NOMO-1 treated with dmso at 0.1 percent for 144 hours (cell line): ENCODE measurements around the gene CAMTA1.

Experiments used
- DNase-seq: peaks from one replicate; lab custom pipeline; 2025; ENCODE audit not compliant: unreplicated experiment; lab: John Stamatoyannopoulos, UW

Gene CAMTA1

GRCh38 chr1:7269525-7269924 lies 484.3 kb downstream of the CAMTA1 start:
- no peak for DNase-seq

- no peak for DNase-seq
Measured at GRCh38 chr1:7274256-7274655, 489.0 kb downstream of the CAMTA1 start.

GRCh38 chr1:7278045-7278444 lies 492.8 kb downstream of the CAMTA1 start:
- no peak for DNase-seq

- no peak for DNase-seq
Measured at GRCh38 chr1:7278827-7279765, 493.8 kb downstream of the CAMTA1 start.

- no peak for DNase-seq
Measured at GRCh38 chr1:7279769-7280168, 494.5 kb downstream of the CAMTA1 start.

- no peak for DNase-seq
Measured at GRCh38 chr1:7280347-7280960, 495.2 kb downstream of the CAMTA1 start.

- no peak for DNase-seq
Measured at GRCh38 chr1:7281821-7282220, 496.6 kb downstream of the CAMTA1 start.

GRCh38 chr1:7284839-7285435 lies 499.7 kb downstream of the CAMTA1 start:
- no peak for DNase-seq

- no peak for DNase-seq
Measured at GRCh38 chr1:7285856-7286454, 500.7 kb downstream of the CAMTA1 start.

- DNase-seq, result no peak
Measured at GRCh38 chr1:7287013-7287412, 501.8 kb downstream of the CAMTA1 start.

- DNase-seq, result no peak
Measured at GRCh38 chr1:7288992-7289391, 503.7 kb downstream of the CAMTA1 start.

- no peak for DNase-seq
Measured at GRCh38 chr1:7289694-7290093, 504.4 kb downstream of the CAMTA1 start.

GRCh38 chr1:7290971-7291970 lies 506.0 kb downstream of the CAMTA1 start:
- DNase-seq, result no peak

- no peak for DNase-seq
Measured at GRCh38 chr1:7292036-7292681, 506.9 kb downstream of the CAMTA1 start.

- DNase-seq, result no peak
Measured at GRCh38 chr1:7292714-7293419, 507.6 kb downstream of the CAMTA1 start.

- no peak for DNase-seq
Measured at GRCh38 chr1:7293702-7294629, 508.7 kb downstream of the CAMTA1 start.

- DNase-seq, result no peak
Measured at GRCh38 chr1:7294636-7295035, 509.4 kb downstream of the CAMTA1 start.

- DNase-seq, result no peak
Measured at GRCh38 chr1:7295946-7296345, 510.7 kb downstream of the CAMTA1 start.
